GM12878 (cell line): ENCODE measurements around the gene CHCHD6. TPM values are rescaled to one million over a fixed set of nuclear protein-coding genes. Genes with fewer than 3 reads are reported as not detected.

ENCODE experiments used
- ATAC-seq: fragments of 200-7000 bp; cut with Tn5 transposase; 3 replicates; pipeline ENCODE4 v1.9.1; 2020; ENCODE audit warnings: mild to moderate bottlenecking, moderate library complexity
- BruUV-seq: library from RNA; stranded (reverse); fragments of 400-500 nt; replicated peaks from 2 replicates; lab custom pipeline; 2021; lab: Mats Ljungman, UMichigan
- CTCF ChIA-PET: fragments of 300-600 bp; sonication (Branson Sonifier 250); formaldehyde crosslinking; extraction: SDS; loops from one replicate; lab custom pipeline; 2021; ENCODE audit warnings: inconsistent platforms; lab: Yijun Ruan, JAX
- POLR2A ChIA-PET: fragments of 350-600 bp; formaldehyde crosslinking; extraction: SDS; loops from one replicate; lab custom pipeline; 2021; ENCODE audit warnings: inconsistent platforms; lab: Charles Lee
- RAD21 ChIA-PET: fragments of 300-600 bp; sonication (Branson Sonifier 250); formaldehyde crosslinking; loops from one replicate; lab custom pipeline; 2023; ENCODE audit warnings: antibody characterized with exemption; ENCODE audit not compliant: unreplicated experiment; lab: Charles Lee
- SMC1A ChIA-PET: fragments of 300-600 bp; sonication (Branson Sonifier 250); formaldehyde crosslinking; loops from one replicate; lab custom pipeline; 2023; ENCODE audit not compliant: unreplicated experiment, uncharacterized antibody; lab: Charles Lee
- DNase-seq: peaks from one replicate; pipeline ENCODE4 v3.0.0-alpha.2; 2011; ENCODE audit warnings: low read depth, low spot score
- FAIRE-seq: peaks from 3 replicates; lab custom pipeline; 2011; peaks lifted over from hg19 to GRCh38; lab: Jason Lieb, UNC
- H2AFZ ChIP-seq: 2 replicates; pipeline ENCODE4 v1.6.0; 2011; ENCODE audit warnings: low read depth, low read length, control low read depth; ENCODE audit not compliant: control insufficient read depth
- H3K27ac ChIP-seq: 2 replicates; pipeline ENCODE4 v1.5.1; 2011; ENCODE audit warnings: control low read depth; ENCODE audit not compliant: control insufficient read depth, insufficient read depth
- H3K27me3 ChIP-seq, 2 experiments: replicated peaks in 1 of 2; 2 replicates each; pipeline versions ENCODE4 v1.6.0 to v1.6.1; 2011; ENCODE audit warnings: low read length in 1 of 2; ENCODE audit not compliant: control insufficient read depth in 2 of 2, insufficient read depth in 2 of 2
- H3K36me3 ChIP-seq, 2 experiments: 2 replicates each; pipeline ENCODE4 v1.5.1; 2011; ENCODE audit warnings: low read length in 1 of 2; ENCODE audit not compliant: control insufficient read depth in 2 of 2, insufficient read depth in 2 of 2
- H3K4me1 ChIP-seq: 2 replicates; pipeline ENCODE4 v1.6.1; 2011; ENCODE audit warnings: mild to moderate bottlenecking, low read length, moderate library complexity, mixed read lengths; ENCODE audit not compliant: control insufficient read depth, insufficient read depth
- H3K4me2 ChIP-seq: 2 replicates; pipeline ENCODE4 v1.6.0; 2011; ENCODE audit warnings: control low read depth; ENCODE audit not compliant: control insufficient read depth, insufficient read depth
- H3K4me3 ChIP-seq: fragments of 200-600 bp; sonication (generic); 2 replicates; pipeline ENCODE4 v1.5.1; 2016
- H3K79me2 ChIP-seq: 2 replicates; pipeline ENCODE4 v1.6.0; 2011; ENCODE audit warnings: low read length; ENCODE audit not compliant: control insufficient read depth, insufficient read depth
- H3K9ac ChIP-seq: 2 replicates; pipeline ENCODE4 v1.8.0; 2011; ENCODE audit warnings: low read length, control low read depth, mixed read lengths; ENCODE audit not compliant: control insufficient read depth, insufficient read depth
- H3K9me3 ChIP-seq: replicated peaks from 3 replicates; pipeline ENCODE4 v1.5.1; 2011; ENCODE audit warnings: mild to moderate bottlenecking, low read length; ENCODE audit not compliant: control insufficient read depth, insufficient read depth
- H4K20me1 ChIP-seq: 2 replicates; pipeline ENCODE4 v1.6.0; 2011; ENCODE audit not compliant: control insufficient read depth, insufficient read depth
- ESRRA ChIP-seq: IDR thresholded peaks from 2 replicates; pipeline ENCODE4 v1.6.1; 2012; ENCODE audit warnings: mild to moderate bottlenecking, low read length, improper control_type of control experiment
- KAT2A ChIP-seq: conservative IDR thresholded peaks from 2 replicates; pipeline ENCODE4 v1.6.1; 2011; ENCODE audit warnings: low read depth, low read length; ENCODE audit not compliant: control insufficient read depth
- KLF5 ChIP-seq: fragments of 450-650 bp; IDR thresholded peaks from 2 replicates; pipeline ENCODE4 v1.6.1; 2014; ENCODE audit warnings: mild to moderate bottlenecking; ENCODE audit not compliant: partially characterized antibody
- MEF2B ChIP-seq: fragments of 450-650 bp; IDR thresholded peaks from 2 replicates; pipeline ENCODE4 v1.6.1; 2018; ENCODE audit warnings: mild to moderate bottlenecking, moderate library complexity; ENCODE audit not compliant: partially characterized antibody, poor library complexity, severe bottlenecking
- NBN ChIP-seq: fragments of 450-650 bp; IDR thresholded peaks from 2 replicates; pipeline ENCODE4 v1.6.1; 2016
- PAX5 ChIP-seq: IDR thresholded peaks from 2 replicates; pipeline ENCODE4 v1.6.1; 2011; ENCODE audit warnings: low read depth, low read length, borderline replicate concordance
- PAX8 ChIP-seq: fragments of 450-650 bp; IDR thresholded peaks from 2 replicates; pipeline ENCODE4 v1.6.1; 2017; ENCODE audit warnings: mild to moderate bottlenecking, moderate library complexity
- POLR2AphosphoS2 ChIP-seq: IDR thresholded peaks from 2 replicates; pipeline ENCODE4 v1.6.1; 2011; ENCODE audit warnings: low read depth, mild to moderate bottlenecking, low read length, improper control_type of control experiment, moderate library complexity
- SIN3A ChIP-seq: IDR thresholded peaks from 2 replicates; pipeline ENCODE4 v1.6.1; 2012; ENCODE audit warnings: low read depth, low read length, improper control_type of control experiment
- SMARCA5 ChIP-seq: fragments of 450-650 bp; IDR thresholded peaks from 2 replicates; pipeline ENCODE4 v1.6.1; 2017; ENCODE audit warnings: mild to moderate bottlenecking
- SREBF1 ChIP-seq: IDR thresholded peaks from 2 replicates; pipeline ENCODE4 v1.6.1; 2012; ENCODE audit warnings: mild to moderate bottlenecking, low read length
- STAT1 ChIP-seq: fragments of 450-650 bp; conservative IDR thresholded peaks from 2 replicates; pipeline ENCODE4 v1.6.1; 2014; ENCODE audit warnings: antibody characterized with exemption, mild to moderate bottlenecking
- TBL1XR1 ChIP-seq: IDR thresholded peaks from 2 replicates; pipeline ENCODE4 v1.6.1; 2012; ENCODE audit warnings: low read depth, low read length, improper control_type of control experiment
- WGBS: methylation state at CpG from one replicate; pipeline ENCODE4 v1.1.6; 2016; ENCODE audit warnings: low lambda C conversion rate; ENCODE audit not compliant: insufficient replicate concordance, insufficient coverage; ENCODE audit errors: missing lambda C conversion rate; 5-methylcytosine and 5-hydroxymethylcytosine counted together
- in situ Hi-C: fragments of 300-500 bp; cut with MboI; formaldehyde crosslinking; loops from 9 replicates; pipeline ENCODE4 v1.14.3; 2018; ENCODE audit warnings: mixed read lengths
- intact Hi-C: fragments of 100-400 bp; cut with micrococcal nuclease; formaldehyde crosslinking; loops from one replicate; pipeline ENCODE4 v1.14.2; 2022; ENCODE audit not compliant: unreplicated experiment
- polyA plus RNA-seq, 11 experiments: library from polyadenylated mRNA; depleted of rRNA in 4 of 11; unstranded in 6 of 11; stranded (reverse) in 5 of 11; fragments of >200 nt; fragmentation: Nextera tagmentation in 4 of 11; fragmentation: Illumina TruSeq in 1 of 11; extraction: Ambion mirVana in 4 of 11; extraction: Trizol in 1 of 11; gene quantifications; 1 replicate in 1 of 11; 2 replicates in 10 of 11; pipeline versions ENCODE4 v1.2.1 to v1.2.3, GENCODE V29; 2011 to 2016; ENCODE audit warnings: inconsistent platforms in 2 of 11, missing spikeins in 2 of 11, low read depth in 1 of 11
- total RNA-seq, 4 experiments: library from RNA; depleted of rRNA in 3 of 4; stranded (reverse); fragments of >200 nt in 3 of 4; fragmentation: Illumina TruSeq in 1 of 4; extraction: Trizol in 1 of 4; gene quantifications; 2 replicates each; pipeline versions ENCODE4 v1.2.1 to v1.2.3, GENCODE V29; 2013 to 2021
- TF ChIP-seq, protein P1 (sequence below): IDR thresholded peaks from 2 replicates; pipeline ENCODE4 v1.6.1; 2011; ENCODE audit warnings: low read depth, low read length, improper control_type of control experiment, borderline replicate concordance
- TF ChIP-seq, protein P2 (sequence below): IDR thresholded peaks from 2 replicates; pipeline ENCODE4 v1.6.1; 2012; ENCODE audit warnings: low read depth, low read length, improper control_type of control experiment
- TF ChIP-seq, protein P3 (sequence below): IDR thresholded peaks from 2 replicates; pipeline ENCODE4 v1.6.1; 2011; ENCODE audit warnings: borderline replicate concordance, low read depth, mild to moderate bottlenecking, moderate library complexity, low read length; ENCODE audit not compliant: insufficient read depth, poor library complexity, severe bottlenecking

Gene CHCHD6
- total and polyA plus RNA-seq, 10 of the 15 experiments (the other 5 are each of a cell fraction or from before 2014, with no cell fraction given): 2.7 to 16.7 (median 12.3) TPM

DNA sequence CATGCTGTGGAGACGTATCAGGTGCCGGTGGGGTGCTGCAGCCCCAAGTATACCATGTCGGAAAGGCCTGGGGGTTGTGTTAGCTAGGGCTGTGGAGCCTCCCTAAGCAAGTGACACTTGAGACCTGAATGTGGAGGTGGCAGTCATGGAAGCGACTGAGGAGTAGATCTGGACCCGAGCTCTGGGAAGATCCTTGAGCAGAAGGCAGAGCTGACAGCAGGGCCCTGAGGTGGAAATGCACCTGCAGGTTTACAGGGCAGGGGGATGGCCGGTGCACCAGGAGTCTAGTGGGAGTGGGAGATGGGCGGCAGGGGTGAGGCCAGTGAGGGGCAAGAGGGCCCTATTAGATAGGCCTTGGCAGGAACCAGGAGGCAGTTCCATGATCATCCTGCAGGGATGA lies 187.1 kb downstream of the CHCHD6 start:
- H3K4me3 ChIP-seq: no peak overlapping the region
- TF ChIP-seq SMARCA5 (no peak), PAX8 (no peak), KAT2A (no peak), STAT1 (no peak), MEF2B (no peak), NBN (no peak)
- TF ChIP-seq, all 136 proteins: peak for 0
- no peak overlapping the region for H3K27ac ChIP-seq
- no peak for DNase-seq
- no peaks in the 10 kb centered on the region for H3K9me3 ChIP-seq
- intact Hi-C loops: no loop called here
- no peaks in the 10 kb centered on the region for H3K4me1 ChIP-seq
- ATAC-seq: no peak
- H3K27me3 ChIP-seq: no peaks in the 10 kb centered on the region
- ChIA-PET RAD21 (no interaction called here), CTCF (no interaction called here), SMC1A (no interaction called here), POLR2A (interaction anchor here (0.5 kb wide), 1 partner anchor 128 kb away, joined by 3 read pairs; no protein-coding TSS in a partner anchor)
- FAIRE-seq: no peak
- no peak overlapping the region for H2AFZ ChIP-seq
- in situ Hi-C loops: no loop called here
- no peaks in the 10 kb centered on the region for H3K36me3 ChIP-seq
- no peaks in the 10 kb centered on the region for H3K79me2 ChIP-seq
- no peaks in the 10 kb centered on the region for H4K20me1 ChIP-seq
- no TSS peak for BruUV-seq
- no peak overlapping the region for H3K4me2 ChIP-seq
- H3K9ac ChIP-seq: no peak overlapping the region
- 95% methylated on average over 7 of the region's 7 CpGs for WGBS

DNA sequence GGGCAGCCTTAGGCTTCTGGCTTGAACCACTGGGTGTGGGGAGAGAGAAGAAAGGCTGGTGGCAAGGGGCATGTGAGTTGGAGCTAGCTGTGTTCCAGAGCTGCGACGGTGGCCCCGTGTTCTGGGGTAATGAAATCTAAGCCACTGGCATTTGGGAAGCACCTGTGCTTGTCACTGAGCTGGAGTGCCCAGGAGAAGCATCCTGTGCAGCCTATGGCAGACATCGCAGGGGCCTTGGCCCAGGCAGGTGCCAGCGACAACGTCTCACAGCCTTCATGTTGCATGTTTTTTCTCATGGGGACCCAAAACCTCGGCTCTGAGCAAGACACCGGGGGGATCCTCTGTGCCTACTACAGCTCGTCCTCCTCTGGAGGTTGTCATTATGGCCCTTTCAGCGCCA lies 187.8 kb downstream of the CHCHD6 start:
- WGBS: 87% methylated on average over 10 of the region's 10 CpGs
- H3K4me3 ChIP-seq: no peak overlapping the region
- ChIA-PET POLR2A (no interaction called here), SMC1A (no interaction called here), CTCF (no interaction called here), RAD21 (no interaction called here)
- no peaks in the 10 kb centered on the region for H4K20me1 ChIP-seq
- H3K27ac ChIP-seq: no peak overlapping the region
- ATAC-seq (no peak), FAIRE-seq (no peak), DNase-seq (no peak)
- H3K36me3 ChIP-seq: no peaks in the 10 kb centered on the region
- no peaks in the 10 kb centered on the region for H3K79me2 ChIP-seq
- no peak overlapping the region for H3K4me2 ChIP-seq
- in situ Hi-C loops (no loop called here), intact Hi-C loops (no loop called here)
- H3K4me1 ChIP-seq: no peaks in the 10 kb centered on the region
- TF ChIP-seq PAX5 (no peak), ESRRA (no peak), SREBF1 (no peak), PAX8 (no peak), POLR2AphosphoS2 (no peak), SIN3A (no peak), KLF5 (no peak), TBL1XR1 (no peak)
- TF ChIP-seq, protein P1, sequence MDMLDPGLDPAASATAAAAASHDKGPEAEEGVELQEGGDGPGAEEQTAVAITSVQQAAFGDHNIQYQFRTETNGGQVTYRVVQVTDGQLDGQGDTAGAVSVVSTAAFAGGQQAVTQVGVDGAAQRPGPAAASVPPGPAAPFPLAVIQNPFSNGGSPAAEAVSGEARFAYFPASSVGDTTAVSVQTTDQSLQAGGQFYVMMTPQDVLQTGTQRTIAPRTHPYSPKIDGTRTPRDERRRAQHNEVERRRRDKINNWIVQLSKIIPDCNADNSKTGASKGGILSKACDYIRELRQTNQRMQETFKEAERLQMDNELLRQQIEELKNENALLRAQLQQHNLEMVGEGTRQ: no peak
- TF ChIP-seq, protein P2, sequence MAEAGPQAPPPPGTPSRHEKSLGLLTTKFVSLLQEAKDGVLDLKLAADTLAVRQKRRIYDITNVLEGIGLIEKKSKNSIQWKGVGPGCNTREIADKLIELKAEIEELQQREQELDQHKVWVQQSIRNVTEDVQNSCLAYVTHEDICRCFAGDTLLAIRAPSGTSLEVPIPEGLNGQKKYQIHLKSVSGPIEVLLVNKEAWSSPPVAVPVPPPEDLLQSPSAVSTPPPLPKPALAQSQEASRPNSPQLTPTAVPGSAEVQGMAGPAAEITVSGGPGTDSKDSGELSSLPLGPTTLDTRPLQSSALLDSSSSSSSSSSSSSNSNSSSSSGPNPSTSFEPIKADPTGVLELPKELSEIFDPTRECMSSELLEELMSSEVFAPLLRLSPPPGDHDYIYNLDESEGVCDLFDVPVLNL: no peak
- TF ChIP-seq, protein P3, sequence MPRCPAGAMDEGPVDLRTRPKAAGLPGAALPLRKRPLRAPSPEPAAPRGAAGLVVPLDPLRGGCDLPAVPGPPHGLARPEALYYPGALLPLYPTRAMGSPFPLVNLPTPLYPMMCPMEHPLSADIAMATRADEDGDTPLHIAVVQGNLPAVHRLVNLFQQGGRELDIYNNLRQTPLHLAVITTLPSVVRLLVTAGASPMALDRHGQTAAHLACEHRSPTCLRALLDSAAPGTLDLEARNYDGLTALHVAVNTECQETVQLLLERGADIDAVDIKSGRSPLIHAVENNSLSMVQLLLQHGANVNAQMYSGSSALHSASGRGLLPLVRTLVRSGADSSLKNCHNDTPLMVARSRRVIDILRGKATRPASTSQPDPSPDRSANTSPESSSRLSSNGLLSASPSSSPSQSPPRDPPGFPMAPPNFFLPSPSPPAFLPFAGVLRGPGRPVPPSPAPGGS: no peak
- no TSS peak for BruUV-seq
- H2AFZ ChIP-seq: no peak overlapping the region
- H3K27me3 ChIP-seq: no peaks in the 10 kb centered on the region
- H3K9me3 ChIP-seq: no peaks in the 10 kb centered on the region
- H3K9ac ChIP-seq: no peak overlapping the region
